CD1c-positive myeloid dendritic cell (primary cell): Measurements from ENCODE around the gene CALHM2.
"Not testable (repeated sequence)": the region's sequence is repeated elsewhere in the genome, so short reads cannot be mapped to it uniquely, and the experiment has no call there.

Experiments used
- DNase-seq: peaks from one replicate; pipeline ENCODE4 v3.0.0-alpha.2; 2016; ENCODE audit errors: extremely low spot score

The CALHM2 gene

DNA sequence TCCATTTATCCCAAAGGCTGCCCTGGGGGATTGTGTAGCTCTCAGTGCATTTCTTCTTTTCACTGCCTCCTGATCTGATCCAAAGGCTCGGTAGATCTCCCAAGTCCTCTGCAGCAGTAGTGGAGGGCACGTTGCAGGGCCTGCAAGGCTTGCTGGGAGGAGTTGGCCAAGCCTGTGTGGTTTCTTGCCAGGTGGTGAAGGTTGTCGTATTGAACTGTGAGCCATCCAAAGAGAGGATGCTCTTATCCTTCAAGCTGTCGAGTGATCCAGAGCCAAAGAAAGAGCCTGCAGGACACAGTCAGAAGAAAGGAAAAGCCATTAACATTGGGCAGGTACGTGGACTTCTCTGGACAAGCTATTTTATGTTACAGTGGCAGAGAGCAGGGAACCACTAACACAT, 34.6 kb downstream of the CALHM2 start:
- DNase-seq: no peak

DNA sequence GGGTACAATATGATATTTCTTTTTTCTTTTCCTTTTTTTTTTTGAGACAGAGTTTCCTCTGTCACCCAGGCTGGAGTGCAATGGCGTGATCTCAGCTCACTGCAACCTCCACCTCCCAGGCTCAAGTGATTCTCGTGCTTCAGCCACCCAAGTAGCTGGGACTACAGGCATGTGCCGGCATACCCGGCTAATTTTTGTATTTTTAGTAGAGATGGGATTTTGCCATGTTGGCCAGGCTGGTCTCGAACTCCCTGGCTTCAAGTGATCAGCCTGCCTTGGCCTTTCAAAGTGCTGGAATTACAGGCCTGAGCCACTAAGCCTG, 35.1 kb downstream of the CALHM2 start:
- DNase-seq: not testable (repeated sequence)

GRCh38 chr10:103416436-103417147, 35.6 kb downstream of the CALHM2 start:
- peak; percentile 76 for DNase-seq

- DNase-seq: no peak
These were observed 36.6 kb downstream of the CALHM2 start for GRCh38 chr10:103415581-103415980.

DNA sequence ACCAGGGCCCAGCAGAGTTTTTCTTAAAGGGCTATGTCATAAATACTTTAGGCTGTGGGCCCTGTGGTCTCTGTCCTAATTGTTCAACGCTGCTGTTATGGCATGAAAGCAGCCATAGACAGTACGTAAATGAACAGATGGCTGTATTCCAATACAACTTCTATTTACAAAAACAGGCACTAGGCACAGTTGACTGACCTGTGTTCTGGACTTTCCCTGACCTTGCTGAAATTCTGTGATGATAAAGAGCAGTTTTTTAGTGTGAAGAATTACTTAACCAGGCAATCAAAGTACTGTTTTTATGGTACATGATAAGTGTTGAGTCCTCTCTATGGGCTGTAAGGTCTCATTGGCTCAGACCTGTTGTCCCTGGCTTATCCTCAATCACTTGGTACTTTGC, 38.6 kb downstream of the CALHM2 start:
- DNase-seq: no peak

GRCh38 chr10:103397191-103397825, 54.9 kb downstream of the CALHM2 start:
- no peak for DNase-seq

- no peak for DNase-seq
These were observed 55.4 kb downstream of the CALHM2 start for GRCh38 chr10:103396789-103397087.
